Middle frontal gyrus (tissue), 1 donor: ENCODE data around the gene JAZF1.

Experiments
- DNase-seq: peaks from one replicate; pipeline ENCODE4 v3.0.0-alpha.2; 2015; ENCODE audit warnings: low spot score; ENCODE audit errors: extremely low spot score

Gene JAZF1

GRCh38 chr7:28106321-28106829 lies 74.2 kb downstream of the JAZF1 start:
- no peak for DNase-seq

GRCh38 chr7:28105234-28105633 lies 75.4 kb downstream of the JAZF1 start:
- no peak for DNase-seq

GRCh38 chr7:28104811-28105210 lies 75.8 kb downstream of the JAZF1 start:
- no peak for DNase-seq

GRCh38 chr7:28104041-28104541 lies 76.5 kb downstream of the JAZF1 start:
- DNase-seq = no peak

- no peak for DNase-seq
Observed at GRCh38 chr7:28102797-28103196, 77.8 kb downstream of the JAZF1 start.

GRCh38 chr7:28096713-28097112 lies 83.9 kb downstream of the JAZF1 start:
- DNase-seq = peak; percentile 60

GRCh38 chr7:28095231-28095630 lies 85.4 kb downstream of the JAZF1 start:
- no peak for DNase-seq

GRCh38 chr7:28093623-28094232 lies 86.9 kb downstream of the JAZF1 start:
- DNase-seq = no peak

DNA sequence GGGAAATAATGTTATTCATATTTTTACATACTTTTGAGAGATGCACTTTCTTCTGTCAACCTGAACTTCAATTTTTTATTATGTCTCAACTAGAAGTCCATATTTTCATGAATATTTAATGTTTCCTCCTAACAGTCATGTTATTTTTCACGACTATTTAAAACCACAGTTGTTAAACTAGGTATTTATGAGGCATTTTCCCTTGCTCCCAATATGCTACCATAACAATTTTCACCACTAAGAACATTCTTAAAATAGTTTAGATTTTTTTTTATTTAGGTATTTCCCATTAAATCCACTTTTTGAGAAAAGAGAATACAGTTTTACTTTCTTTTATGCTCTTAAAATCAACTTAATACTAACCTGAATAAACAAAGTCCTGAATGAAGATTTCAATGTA lies 89.4 kb downstream of the JAZF1 start:
- no peak for DNase-seq

DNA sequence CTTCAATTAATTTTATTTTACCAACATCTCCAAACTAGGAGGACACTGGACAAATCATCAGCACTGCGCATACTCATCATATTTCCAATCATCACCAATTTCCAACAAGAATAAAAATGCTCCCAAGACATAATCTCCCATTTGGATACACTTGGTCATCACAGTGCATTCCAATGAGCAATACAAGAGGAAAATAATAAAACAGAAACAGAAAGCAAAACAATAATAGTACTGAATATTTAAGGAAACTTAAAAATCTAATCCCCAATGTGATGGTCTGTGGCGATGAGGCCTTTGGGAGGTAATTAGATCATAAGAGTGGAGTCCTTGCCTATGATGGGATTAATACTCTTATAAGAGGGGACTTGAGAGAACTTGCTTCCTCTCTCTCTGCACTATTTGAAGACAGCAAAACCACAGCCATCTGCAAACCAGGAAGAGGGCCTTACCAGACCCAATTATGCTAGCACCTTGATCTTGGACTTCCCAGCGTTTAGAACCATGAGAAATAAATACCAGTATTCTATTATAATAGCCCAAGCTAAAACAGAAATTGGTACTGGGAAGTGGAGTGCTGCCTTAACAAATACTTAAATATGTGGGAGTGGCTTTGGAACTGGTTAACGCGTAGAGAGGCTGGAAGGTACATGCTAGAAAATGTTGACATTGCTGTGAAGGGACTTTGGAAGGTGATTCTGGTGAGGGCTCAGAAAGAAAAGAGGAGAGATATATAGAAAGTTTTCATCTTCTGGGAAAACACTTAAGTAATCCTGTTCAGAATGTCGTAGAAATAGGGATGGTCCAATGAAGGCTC lies 91.5 kb downstream of the JAZF1 start:
- no peak for DNase-seq

GRCh38 chr7:28088032-28088431 lies 92.6 kb downstream of the JAZF1 start:
- no peak for DNase-seq

- no peak for DNase-seq
Observed at GRCh38 chr7:28086198-28086597, 94.4 kb downstream of the JAZF1 start.

DNA sequence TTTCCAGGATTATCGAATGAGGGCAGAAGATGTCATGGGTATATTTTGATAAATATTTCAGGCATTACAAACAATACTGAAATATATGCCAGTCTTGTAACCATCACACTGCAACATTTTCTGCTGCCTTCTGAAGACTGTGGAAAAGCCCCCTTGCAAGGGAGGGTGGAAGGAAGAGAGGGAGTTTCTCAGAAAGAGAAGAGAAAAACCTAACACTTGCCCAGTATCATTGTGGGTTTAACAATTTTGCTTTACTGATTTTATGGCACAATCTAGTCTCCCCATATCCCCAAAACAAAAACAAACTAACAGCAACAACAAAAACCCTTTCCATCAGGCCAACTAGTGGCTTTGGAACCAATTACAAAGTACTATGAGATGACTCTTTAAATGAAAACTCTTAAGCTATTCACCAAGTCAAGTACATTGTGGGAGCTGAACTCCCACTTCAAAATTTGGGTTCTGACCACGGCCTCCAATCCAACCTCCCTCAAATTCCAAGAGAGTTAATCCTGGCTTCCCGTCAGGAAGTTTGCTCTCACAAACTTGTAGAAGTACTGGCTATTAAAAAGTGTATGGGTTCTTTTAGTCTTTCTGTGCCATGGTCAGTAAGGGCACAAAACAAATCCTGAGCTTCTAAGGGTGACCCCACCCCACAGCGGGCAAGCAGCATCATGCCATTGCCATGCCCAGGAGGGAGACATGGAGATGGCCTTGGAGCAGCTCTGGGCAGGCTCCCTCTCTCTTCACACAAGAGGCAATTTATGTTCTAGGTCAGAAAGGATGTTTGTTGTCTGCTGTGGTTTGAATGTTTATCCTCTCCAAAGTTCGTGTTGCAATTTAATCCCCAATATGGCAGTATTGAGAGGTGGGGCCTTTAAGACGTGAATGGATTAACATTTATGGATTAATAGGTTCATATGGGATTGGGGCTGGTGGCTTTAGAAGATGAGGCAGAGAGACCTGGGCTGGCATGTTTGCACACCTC lies 96.3 kb downstream of the JAZF1 start:
- DNase-seq = no peak

GRCh38 chr7:28083164-28083997 lies 97.2 kb downstream of the JAZF1 start:
- no peak for DNase-seq

GRCh38 chr7:28082071-28082470 lies 98.5 kb downstream of the JAZF1 start:
- DNase-seq = no peak

DNA sequence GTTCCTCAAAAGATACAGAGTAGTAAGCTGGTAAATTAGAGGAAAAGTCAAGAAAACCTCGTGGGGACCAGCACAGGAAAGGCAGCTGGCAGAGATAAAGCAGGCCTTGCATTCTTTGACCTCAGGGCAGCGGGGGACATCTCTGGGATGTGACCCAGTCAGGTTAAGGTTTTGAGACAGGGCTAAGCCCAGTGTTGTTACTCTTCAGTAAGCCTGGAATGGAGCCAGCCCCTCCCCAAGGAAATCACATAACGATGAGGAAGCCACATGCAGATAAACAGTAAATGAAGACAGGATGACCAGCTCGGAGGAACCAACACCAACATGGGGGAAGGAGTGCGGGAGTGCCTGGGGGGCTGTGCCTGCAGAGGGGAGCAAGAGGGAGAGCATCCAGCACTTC lies 99.6 kb downstream of the JAZF1 start:
- DNase-seq = no peak

DNA sequence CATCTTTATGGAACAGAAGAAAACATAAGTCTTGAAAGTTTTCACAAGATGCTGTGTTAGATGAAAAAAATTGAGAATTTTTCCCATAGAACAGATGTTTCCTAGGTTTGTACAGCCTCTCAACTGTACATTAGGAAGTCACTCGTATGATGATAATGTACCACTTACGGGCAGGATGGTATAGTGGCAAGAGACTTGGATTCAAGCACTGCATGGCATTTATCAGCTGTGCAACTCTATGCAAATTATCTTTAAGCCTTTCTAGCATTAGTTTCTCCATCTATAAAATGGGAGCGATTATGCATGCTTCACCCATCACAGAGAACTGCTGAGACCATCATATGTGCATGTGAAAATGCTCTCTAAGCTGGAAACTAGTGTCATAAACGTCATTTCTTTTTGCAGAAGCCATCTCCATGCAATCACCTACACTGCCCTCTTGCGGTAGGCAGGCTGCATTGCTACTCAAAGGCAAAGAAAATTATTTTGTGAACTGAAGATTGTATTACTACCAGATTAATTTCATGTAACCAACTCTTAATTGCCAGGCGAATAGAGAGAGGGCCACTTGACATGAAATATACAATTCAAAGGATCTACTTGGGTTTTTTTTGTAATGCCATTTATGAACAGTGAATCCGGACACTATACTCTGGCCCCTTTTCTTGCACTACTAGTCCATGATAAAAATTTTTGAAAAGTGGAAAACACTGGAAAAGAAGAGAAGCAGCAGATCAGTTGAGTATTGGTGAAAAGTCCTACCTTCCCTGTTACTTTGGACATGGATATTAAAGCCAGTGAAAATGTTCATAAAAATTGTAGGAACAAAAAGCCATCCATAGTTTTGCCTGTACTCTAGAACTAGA lies 102.3 kb downstream of the JAZF1 start:
- no peak for DNase-seq

DNA sequence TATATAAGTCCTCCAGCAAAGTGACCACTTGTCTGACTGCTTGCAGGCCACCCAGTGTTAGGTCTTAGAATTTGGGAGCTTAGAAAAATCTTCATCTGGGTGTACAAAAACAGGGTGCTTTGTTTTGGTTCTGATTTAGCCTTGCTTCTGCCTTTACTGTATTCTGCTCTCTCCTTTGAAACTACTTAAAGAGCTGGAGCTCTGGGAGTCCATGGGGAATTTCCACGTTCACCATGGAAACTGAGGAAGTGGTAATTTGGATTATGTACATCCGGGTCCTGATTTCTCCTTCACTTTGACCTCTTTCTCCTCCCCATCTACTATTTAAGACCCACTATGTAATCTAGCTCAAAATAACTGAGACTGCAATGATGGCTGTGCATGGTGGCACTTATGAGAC lies 103.0 kb downstream of the JAZF1 start:
- no peak for DNase-seq

- DNase-seq = no peak
Observed at GRCh38 chr7:28076423-28077200, 104.0 kb downstream of the JAZF1 start.
